ENCODE results near the gene PPFIA2.

GRCh38 chr12:81798294-81798693, 39.1 kb upstream of the PPFIA2 start:
- TF ChIP-seq CTCF (IDR thresholded peaks at IDR 0.05; ENCODE audit: poor library complexity, severe bottlenecking) (no peak), EZH2 (IDR thresholded peaks at IDR 0.05; ENCODE audit: borderline replicate concordance, insufficient read depth, low read length, poor library complexity, severe bottlenecking) (no peak), SMC3 (conservative IDR thresholded peaks at IDR 0.05; ENCODE audit: poor library complexity) (no peak), TAF1 (IDR thresholded peaks at IDR 0.05; ENCODE audit: low read depth) (no peak), RAD21 (conservative IDR thresholded peaks at IDR 0.05) (no peak), MXI1 (conservative IDR thresholded peaks at IDR 0.05; ENCODE audit: poor library complexity, severe bottlenecking) (no peak), POLR2AphosphoS5 (IDR thresholded peaks at IDR 0.05) (no peak), EP300 (conservative IDR thresholded peaks at IDR 0.05; ENCODE audit: poor library complexity, severe bottlenecking) (no peak), REST (IDR thresholded peaks at IDR 0.05; ENCODE audit: borderline replicate concordance) (no peak)

Data from neural cell (in vitro differentiated cells).